ENCODE results near the gene TCP1. TPM values are rescaled to one million over a fixed set of nuclear protein-coding genes. Genes with fewer than 3 reads are reported as not detected.
A peak's percentile ranks its signal among the peaks of the same experiment; 100 is the strongest.

Gene TCP1
- total RNA-seq, 1 donor: 285 TPM

- no peak for DNase-seq (ENCODE audit: low read depth)
- no peak overlapping the region for H3K4me3 ChIP-seq (ENCODE audit: low read depth, low read length)
- TF ChIP-seq CTCF (IDR thresholded peaks at IDR 0.05; ENCODE audit: insufficient read depth, low read depth, low read length): no peak
Measured at GRCh38 chr6:159832946-159833345, 43.5 kb upstream of the TCP1 start.

- no peak for DNase-seq (ENCODE audit: low read depth)
- no peak overlapping the region for H3K4me3 ChIP-seq (ENCODE audit: low read depth, low read length)
- TF ChIP-seq CTCF (IDR thresholded peaks at IDR 0.05; ENCODE audit: insufficient read depth, low read depth, low read length): no peak
Measured at GRCh38 chr6:159831373-159831679, 41.9 kb upstream of the TCP1 start.

- no peak for TF ChIP-seq CTCF (IDR thresholded peaks at IDR 0.05; ENCODE audit: insufficient read depth, low read depth, low read length)
- no peak for DNase-seq (ENCODE audit: low read depth)
- no peak overlapping the region for H3K4me3 ChIP-seq (ENCODE audit: low read depth, low read length)
Measured at GRCh38 chr6:159830501-159831372, 41.3 kb upstream of the TCP1 start.

DNA sequence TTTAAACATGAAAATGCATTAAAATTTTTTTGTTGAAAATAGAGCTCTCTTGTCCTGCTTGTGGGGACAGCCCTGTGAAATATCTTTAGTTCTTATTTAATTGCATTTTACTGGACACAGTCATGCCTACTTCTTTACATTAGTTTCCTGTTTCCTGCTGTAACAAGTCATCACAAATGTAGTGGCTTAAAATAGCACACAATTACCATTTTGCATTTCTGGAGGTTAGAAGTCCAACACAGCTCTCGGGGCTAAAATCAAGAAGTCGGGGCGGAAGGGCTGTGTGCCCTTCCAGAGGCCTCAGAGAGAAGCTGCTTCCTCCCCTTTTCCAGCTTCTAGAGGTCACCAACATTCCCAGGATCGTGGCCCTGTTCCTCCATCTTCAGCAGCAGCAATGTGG, 40.1 kb upstream of the TCP1 start:
- no peak for TF ChIP-seq CTCF (IDR thresholded peaks at IDR 0.05; ENCODE audit: insufficient read depth, low read depth, low read length)
- no peak for DNase-seq (ENCODE audit: low read depth)
- H3K4me3 ChIP-seq (ENCODE audit: low read depth, low read length): no peak overlapping the region

GRCh38 chr6:159828074-159828473, 38.7 kb upstream of the TCP1 start:
- no peak overlapping the region for H3K4me3 ChIP-seq (ENCODE audit: low read depth, low read length)
- no peak for DNase-seq (ENCODE audit: low read depth)
- TF ChIP-seq CTCF (IDR thresholded peaks at IDR 0.05; ENCODE audit: insufficient read depth, low read depth, low read length): no peak

GRCh38 chr6:159826968-159827647, 37.7 kb upstream of the TCP1 start:
- H3K4me3 ChIP-seq (ENCODE audit: low read depth, low read length): no peak overlapping the region
- DNase-seq (ENCODE audit: low read depth): no peak
- peak; percentile 4 for TF ChIP-seq CTCF (IDR thresholded peaks at IDR 0.05; ENCODE audit: insufficient read depth, low read depth, low read length)
